ENCODE measurements around the gene B4GALT2.
A peak's percentile ranks its signal among the peaks of the same experiment; 100 is the strongest.

B4GALT2 gene

GRCh38 chr1:43978551-43979260, at the start of gene B4GALT2:
Gene B4GALT2 (plus strand): TSS chr1:43979210. CDS start chr1:43981161, 1,951 bp downstream.
- H3K4me1 ChIP-seq (ENCODE audit: control insufficient read depth, insufficient read depth, low read length), result peaks cover 51% of the 10 kb centered on the region
- H3K27ac ChIP-seq (ENCODE audit: low read length), result no peak within 1 kb of the TSS

GRCh38 chr1:43930168-43930948, 48.7 kb upstream of the B4GALT2 start:
- peaks cover 0 to 5% of the 10 kb centered on the region in 2 donors for H3K36me3 ChIP-seq (ENCODE audit: control insufficient read depth in 2 of 2, insufficient read depth in 2 of 2, low read length in 2 of 2)
- H3K4me3 ChIP-seq (ENCODE audit: low read length in 2 of 2), result no peak overlapping the region
- H3K27ac ChIP-seq (ENCODE audit: low read length), result no peak overlapping the region
- no peaks in the 10 kb centered on the region for H3K9me3 ChIP-seq (ENCODE audit: control insufficient read depth in 2 of 2, low read length in 2 of 2)
- no peaks in the 10 kb centered on the region for H3K27me3 ChIP-seq (ENCODE audit: control insufficient read depth in 1 of 2, insufficient read depth in 2 of 2, low read length in 2 of 2)
- H3K9ac ChIP-seq (ENCODE audit: low read length in 2 of 2), result no peak overlapping the region
- peaks cover 27% of the 10 kb centered on the region for H3K4me1 ChIP-seq (ENCODE audit: control insufficient read depth, insufficient read depth, low read length)

More at GRCh38 chr1:43978551-43979260, at the start of gene B4GALT2:
- Histone ChIP-seq H3K9me3 (ENCODE audit: control insufficient read depth in 2 of 2, low read length in 2 of 2) (no peaks in the 10 kb centered on the region), H3K9ac (ENCODE audit: low read length in 2 of 2) (peak within 1 kb of the TSS; percentile 58 to 63), H3K4me3 (ENCODE audit: low read length in 2 of 2) (peak within 1 kb of the TSS; percentile 73 to 76), H3K36me3 (ENCODE audit: control insufficient read depth in 2 of 2, insufficient read depth in 2 of 2, low read length in 2 of 2) (peaks cover 18 to 24% of the 10 kb centered on the region in 2 donors), H3K27me3 (ENCODE audit: control insufficient read depth in 1 of 2, insufficient read depth in 2 of 2, low read length in 2 of 2) (no peaks in the 10 kb centered on the region)

- Histone ChIP-seq H3K9ac (ENCODE audit: low read length in 2 of 2) (no peak overlapping the region), H3K27ac (ENCODE audit: low read length) (no peak overlapping the region)
Measured at GRCh38 chr1:43930949-43931275, 48.1 kb upstream of the B4GALT2 start.

GRCh38 chr1:43931711-43932660, 47.0 kb upstream of the B4GALT2 start:
- Histone ChIP-seq H3K27ac (ENCODE audit: low read length) (no peak overlapping the region), H3K9me3 (ENCODE audit: control insufficient read depth in 2 of 2, low read length in 2 of 2) (no peaks in the 10 kb centered on the region), H3K27me3 (ENCODE audit: control insufficient read depth in 1 of 2, insufficient read depth in 2 of 2, low read length in 2 of 2) (no peaks in the 10 kb centered on the region), H3K36me3 (ENCODE audit: control insufficient read depth in 2 of 2, insufficient read depth in 2 of 2, low read length in 2 of 2) (no peaks in the 10 kb centered on the region), H3K4me3 (ENCODE audit: low read length in 2 of 2) (no peak overlapping the region), H3K9ac (ENCODE audit: low read length in 2 of 2) (no peak overlapping the region), H3K4me1 (ENCODE audit: control insufficient read depth, insufficient read depth, low read length) (peaks cover 39% of the 10 kb centered on the region)

More at GRCh38 chr1:43930949-43931275, 48.1 kb upstream of the B4GALT2 start:
- Histone ChIP-seq H3K4me3 (ENCODE audit: low read length in 2 of 2) (no peak overlapping the region), H3K9me3 (ENCODE audit: control insufficient read depth in 2 of 2, low read length in 2 of 2) (no peaks in the 10 kb centered on the region), H3K36me3 (ENCODE audit: control insufficient read depth in 2 of 2, insufficient read depth in 2 of 2, low read length in 2 of 2) (no peaks in the 10 kb centered on the region), H3K27me3 (ENCODE audit: control insufficient read depth in 1 of 2, insufficient read depth in 2 of 2, low read length in 2 of 2) (no peaks in the 10 kb centered on the region), H3K4me1 (ENCODE audit: control insufficient read depth, insufficient read depth, low read length) (peaks cover 33% of the 10 kb centered on the region)

- H3K4me3 ChIP-seq (ENCODE audit: low read length in 2 of 2), result peak overlapping the region; percentile 57 to 75
- peak overlapping the region; percentile 33 to 64 for H3K9ac ChIP-seq (ENCODE audit: low read length in 2 of 2)
- H3K36me3 ChIP-seq (ENCODE audit: control insufficient read depth in 2 of 2, insufficient read depth in 2 of 2, low read length in 2 of 2), result no peaks in the 10 kb centered on the region
Measured at GRCh38 chr1:43932786-43933385, 46.1 kb upstream of the B4GALT2 start.

GRCh38 chr1:43933386-43934100, 45.5 kb upstream of the B4GALT2 start, which contains the start of gene ARTN:
Gene ARTN (plus strand): TSS chr1:43933801. CDS start chr1:43935657, 1,856 bp downstream.
- Histone ChIP-seq H3K36me3 (ENCODE audit: control insufficient read depth in 2 of 2, insufficient read depth in 2 of 2, low read length in 2 of 2) (no peaks in the 10 kb centered on the region), H3K4me1 (ENCODE audit: control insufficient read depth, insufficient read depth, low read length) (peaks cover 40% of the 10 kb centered on the region), H3K27ac (ENCODE audit: low read length) (peak within 1 kb of the TSS; percentile 24), H3K9me3 (ENCODE audit: control insufficient read depth in 2 of 2, low read length in 2 of 2) (no peaks in the 10 kb centered on the region), H3K9ac (ENCODE audit: low read length in 2 of 2) (peak within 1 kb of the TSS; percentile 33 to 64), H3K27me3 (ENCODE audit: control insufficient read depth in 1 of 2, insufficient read depth in 2 of 2, low read length in 2 of 2) (no peaks in the 10 kb centered on the region), H3K4me3 (ENCODE audit: low read length in 2 of 2) (peak within 1 kb of the TSS; percentile 57 to 75)

More at GRCh38 chr1:43932786-43933385, 46.1 kb upstream of the B4GALT2 start:
- no peaks in the 10 kb centered on the region for H3K27me3 ChIP-seq (ENCODE audit: control insufficient read depth in 1 of 2, insufficient read depth in 2 of 2, low read length in 2 of 2)
- H3K27ac ChIP-seq (ENCODE audit: low read length), result no peak overlapping the region
- H3K4me1 ChIP-seq (ENCODE audit: control insufficient read depth, insufficient read depth, low read length), result peaks cover 40% of the 10 kb centered on the region
- H3K9me3 ChIP-seq (ENCODE audit: control insufficient read depth in 2 of 2, low read length in 2 of 2), result no peaks in the 10 kb centered on the region

- Histone ChIP-seq H3K4me3 (ENCODE audit: low read length in 2 of 2) (peak overlapping the region; percentile 57 to 75), H3K9me3 (ENCODE audit: control insufficient read depth in 2 of 2, low read length in 2 of 2) (no peaks in the 10 kb centered on the region), H3K9ac (ENCODE audit: low read length in 2 of 2) (peak overlapping the region in 1 of 2 donors; percentile 64), H3K27me3 (ENCODE audit: control insufficient read depth in 1 of 2, insufficient read depth in 2 of 2, low read length in 2 of 2) (no peaks in the 10 kb centered on the region), H3K27ac (ENCODE audit: low read length) (peak overlapping the region; percentile 24), H3K36me3 (ENCODE audit: control insufficient read depth in 2 of 2, insufficient read depth in 2 of 2, low read length in 2 of 2) (no peaks in the 10 kb centered on the region), H3K4me1 (ENCODE audit: control insufficient read depth, insufficient read depth, low read length) (peaks cover 40% of the 10 kb centered on the region)
Measured at GRCh38 chr1:43934101-43934985, 44.7 kb upstream of the B4GALT2 start.

GRCh38 chr1:43934986-43935324, 44.1 kb upstream of the B4GALT2 start:
- Histone ChIP-seq H3K9ac (ENCODE audit: low read length in 2 of 2) (peak overlapping the region in 1 of 2 donors; percentile 51), H3K36me3 (ENCODE audit: control insufficient read depth in 2 of 2, insufficient read depth in 2 of 2, low read length in 2 of 2) (no peaks in the 10 kb centered on the region), H3K27me3 (ENCODE audit: control insufficient read depth in 1 of 2, insufficient read depth in 2 of 2, low read length in 2 of 2) (no peaks in the 10 kb centered on the region), H3K4me3 (ENCODE audit: low read length in 2 of 2) (peak overlapping the region in 1 of 2 donors; percentile 75), H3K27ac (ENCODE audit: low read length) (no peak overlapping the region), H3K4me1 (ENCODE audit: control insufficient read depth, insufficient read depth, low read length) (peaks cover 40% of the 10 kb centered on the region), H3K9me3 (ENCODE audit: control insufficient read depth in 2 of 2, low read length in 2 of 2) (no peaks in the 10 kb centered on the region)
